C4-2B (cell line): Measurements from ENCODE around the gene PDCD1.

Source experiments
- ZFX ChIP-seq: fragments of 450-650 bp; IDR thresholded peaks from 2 replicates; pipeline ENCODE4 v1.6.1; 2017
- TF ChIP-seq, protein P1 (sequence below): fragments of 450-650 bp; conservative IDR thresholded peaks from 2 replicates; pipeline ENCODE4 v1.5.1; 2017; ENCODE audit warnings: mild to moderate bottlenecking

DNA sequence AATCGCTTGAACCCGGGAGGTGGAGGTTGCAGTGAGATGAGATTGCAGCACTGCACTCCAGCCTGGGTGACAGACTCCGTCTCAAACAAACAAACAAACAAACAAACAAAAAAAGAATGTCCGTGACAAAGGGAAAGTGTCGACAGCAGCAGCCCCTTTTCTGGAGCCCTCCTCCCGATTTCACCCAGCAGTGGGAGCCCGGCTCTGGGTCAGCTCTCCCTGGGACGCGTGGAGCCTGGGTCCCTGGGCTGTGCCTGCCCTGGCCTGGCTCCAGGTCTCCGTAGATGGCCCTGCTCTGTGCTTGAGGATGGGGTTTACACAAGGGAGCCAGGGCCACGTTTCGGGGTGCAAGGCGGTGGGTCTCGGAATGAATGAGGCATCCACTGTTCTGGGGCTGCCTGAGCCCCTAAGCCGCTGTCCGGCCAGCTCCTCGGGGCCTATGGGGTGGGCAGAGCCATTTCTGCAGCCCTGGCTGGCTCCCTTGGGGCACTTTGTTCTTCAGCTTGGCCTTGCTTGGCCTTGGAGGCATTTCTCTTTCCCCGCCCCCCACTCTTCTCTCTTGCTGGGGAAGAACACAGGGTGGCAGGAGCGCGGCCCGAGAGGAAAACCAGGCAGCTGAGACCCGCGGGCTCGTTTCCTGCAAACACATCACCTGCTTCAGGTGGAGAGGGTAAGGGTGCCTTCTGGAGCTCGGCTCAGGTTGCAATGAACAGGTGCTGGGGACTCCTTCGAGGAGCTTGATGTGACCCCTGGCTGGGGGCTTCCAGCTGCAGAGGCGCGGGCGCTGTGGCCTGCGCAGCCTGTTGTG, 40.0 kb upstream of the PDCD1 start:
- TF ChIP-seq, protein P1, sequence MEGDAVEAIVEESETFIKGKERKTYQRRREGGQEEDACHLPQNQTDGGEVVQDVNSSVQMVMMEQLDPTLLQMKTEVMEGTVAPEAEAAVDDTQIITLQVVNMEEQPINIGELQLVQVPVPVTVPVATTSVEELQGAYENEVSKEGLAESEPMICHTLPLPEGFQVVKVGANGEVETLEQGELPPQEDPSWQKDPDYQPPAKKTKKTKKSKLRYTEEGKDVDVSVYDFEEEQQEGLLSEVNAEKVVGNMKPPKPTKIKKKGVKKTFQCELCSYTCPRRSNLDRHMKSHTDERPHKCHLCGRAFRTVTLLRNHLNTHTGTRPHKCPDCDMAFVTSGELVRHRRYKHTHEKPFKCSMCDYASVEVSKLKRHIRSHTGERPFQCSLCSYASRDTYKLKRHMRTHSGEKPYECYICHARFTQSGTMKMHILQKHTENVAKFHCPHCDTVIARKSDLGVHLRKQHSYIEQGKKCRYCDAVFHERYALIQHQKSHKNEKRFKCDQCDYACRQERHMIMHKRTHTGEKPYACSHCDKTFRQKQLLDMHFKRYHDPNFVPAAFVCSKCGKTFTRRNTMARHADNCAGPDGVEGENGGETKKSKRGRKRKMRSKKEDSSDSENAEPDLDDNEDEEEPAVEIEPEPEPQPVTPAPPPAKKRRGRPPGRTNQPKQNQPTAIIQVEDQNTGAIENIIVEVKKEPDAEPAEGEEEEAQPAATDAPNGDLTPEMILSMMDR, result no peak
- TF ChIP-seq ZFX, result no peak
